ENCODE measurements around the gene OR10Z1. TPM values are rescaled to one million over a fixed set of nuclear protein-coding genes. Genes with fewer than 3 reads are reported as not detected.

The OR10Z1 gene
- total and polyA plus RNA-seq, 9 donors, result not detected

- Histone ChIP-seq H3K27ac (no peak overlapping the region), H3K36me3 (no peaks in the 10 kb centered on the region), H3K9me3 (no peaks in the 10 kb centered on the region), H3K27me3 (no peaks in the 10 kb centered on the region), H3K4me1 (ENCODE audit: insufficient read depth) (no peaks in the 10 kb centered on the region), H3K4me3 (no peak overlapping the region)
- TF ChIP-seq, protein P1, sequence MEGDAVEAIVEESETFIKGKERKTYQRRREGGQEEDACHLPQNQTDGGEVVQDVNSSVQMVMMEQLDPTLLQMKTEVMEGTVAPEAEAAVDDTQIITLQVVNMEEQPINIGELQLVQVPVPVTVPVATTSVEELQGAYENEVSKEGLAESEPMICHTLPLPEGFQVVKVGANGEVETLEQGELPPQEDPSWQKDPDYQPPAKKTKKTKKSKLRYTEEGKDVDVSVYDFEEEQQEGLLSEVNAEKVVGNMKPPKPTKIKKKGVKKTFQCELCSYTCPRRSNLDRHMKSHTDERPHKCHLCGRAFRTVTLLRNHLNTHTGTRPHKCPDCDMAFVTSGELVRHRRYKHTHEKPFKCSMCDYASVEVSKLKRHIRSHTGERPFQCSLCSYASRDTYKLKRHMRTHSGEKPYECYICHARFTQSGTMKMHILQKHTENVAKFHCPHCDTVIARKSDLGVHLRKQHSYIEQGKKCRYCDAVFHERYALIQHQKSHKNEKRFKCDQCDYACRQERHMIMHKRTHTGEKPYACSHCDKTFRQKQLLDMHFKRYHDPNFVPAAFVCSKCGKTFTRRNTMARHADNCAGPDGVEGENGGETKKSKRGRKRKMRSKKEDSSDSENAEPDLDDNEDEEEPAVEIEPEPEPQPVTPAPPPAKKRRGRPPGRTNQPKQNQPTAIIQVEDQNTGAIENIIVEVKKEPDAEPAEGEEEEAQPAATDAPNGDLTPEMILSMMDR (IDR thresholded peaks at IDR 0.05), result no peak
- no peak for TF ChIP-seq POLR2A (IDR thresholded peaks at IDR 0.05)
- no peak for TF ChIP-seq EP300 (IDR thresholded peaks at IDR 0.05)
- DNase-seq, result no peak
- intact Hi-C loops (cut with DNase I), result no loop called here
These were observed 44.0 kb downstream of the OR10Z1 start for GRCh38 chr1:158649052-158649451.

GRCh38 chr1:158652721-158653334, 47.8 kb downstream of the OR10Z1 start:
- intact Hi-C loops (cut with DNase I), result no loop called here
- H3K36me3 ChIP-seq, result no peaks in the 10 kb centered on the region
- no peak overlapping the region for H3K4me3 ChIP-seq
- no peaks in the 10 kb centered on the region for H3K27me3 ChIP-seq
- H3K4me1 ChIP-seq (ENCODE audit: insufficient read depth), result no peaks in the 10 kb centered on the region
- WGBS, 3 donors, result 88 to 91% (median 90%) methylated on average over 7 of the region's 7 CpGs
- no peak for DNase-seq
- H3K27ac ChIP-seq, result no peak overlapping the region
- no peaks in the 10 kb centered on the region for H3K9me3 ChIP-seq
- TF ChIP-seq POLR2A (IDR thresholded peaks at IDR 0.05) (no peak), EP300 (IDR thresholded peaks at IDR 0.05) (no peak)
- TF ChIP-seq, protein P1 (IDR thresholded peaks at IDR 0.05), result no peak

DNA sequence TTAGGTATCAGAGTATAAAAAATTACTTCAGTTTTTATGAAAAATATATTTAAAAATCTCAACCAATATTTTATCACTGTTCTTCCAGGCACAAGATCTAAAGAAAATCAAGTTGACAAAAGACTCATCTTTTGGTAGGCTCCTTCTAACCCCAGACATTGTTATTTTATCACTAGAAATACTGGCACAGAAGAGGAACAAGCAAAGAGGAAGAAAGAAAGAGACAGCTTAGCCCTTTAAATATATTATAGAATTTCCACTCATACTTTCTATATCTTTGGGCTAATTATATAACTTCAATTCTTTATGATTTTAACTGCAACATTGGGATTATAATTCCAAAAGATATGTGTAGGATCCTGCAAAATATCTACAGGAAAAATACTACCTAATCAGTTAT, 49.0 kb downstream of the OR10Z1 start:
- Histone ChIP-seq H3K4me3 (no peak overlapping the region), H3K27ac (no peak overlapping the region), H3K27me3 (no peaks in the 10 kb centered on the region), H3K36me3 (no peaks in the 10 kb centered on the region), H3K4me1 (ENCODE audit: insufficient read depth) (no peaks in the 10 kb centered on the region), H3K9me3 (no peaks in the 10 kb centered on the region)
- intact Hi-C loops (cut with DNase I), result no loop called here
- no peak for TF ChIP-seq POLR2A (IDR thresholded peaks at IDR 0.05)
- no peak for TF ChIP-seq EP300 (IDR thresholded peaks at IDR 0.05)
- TF ChIP-seq, protein P1 (IDR thresholded peaks at IDR 0.05), result no peak
- no peak for DNase-seq

- Histone ChIP-seq H3K36me3 (no peaks in the 10 kb centered on the region), H3K27me3 (no peaks in the 10 kb centered on the region), H3K4me3 (no peak overlapping the region), H3K9me3 (no peaks in the 10 kb centered on the region), H3K27ac (no peak overlapping the region), H3K4me1 (ENCODE audit: insufficient read depth) (no peaks in the 10 kb centered on the region)
- no peak for DNase-seq
- WGBS, 3 donors, result 75 to 83% (median 76%) methylated on average over 6 of the region's 6 CpGs
- intact Hi-C loops (cut with DNase I), result no loop called here
- TF ChIP-seq POLR2A (IDR thresholded peaks at IDR 0.05) (no peak), EP300 (IDR thresholded peaks at IDR 0.05) (no peak)
- TF ChIP-seq, protein P1 (IDR thresholded peaks at IDR 0.05), result no peak
These were observed 49.5 kb downstream of the OR10Z1 start for GRCh38 chr1:158654571-158654970.

Other genes with a start within 250 kb of the OR10Z1 start
- gene OR10T2, start 205.8 kb upstream of the OR10Z1 start, total RNA-seq, result not detected
- gene OR10T2, start 205.8 kb upstream of the OR10Z1 start, polyA plus RNA-seq, result not detected
- gene OR10K2, start 179.0 kb upstream of the OR10Z1 start, total RNA-seq, result not detected
- not detected for gene OR10K2, start 179.0 kb upstream of the OR10Z1 start, polyA plus RNA-seq
- gene OR10K1, start 143.4 kb upstream of the OR10Z1 start, total RNA-seq, result not detected
- not detected for gene OR10K1, start 143.4 kb upstream of the OR10Z1 start, polyA plus RNA-seq
- gene OR10R2, start 133.0 kb upstream of the OR10Z1 start, total RNA-seq, result not detected
- gene OR10R2, start 133.0 kb upstream of the OR10Z1 start, polyA plus RNA-seq, result not detected
- gene OR6Y1, start 50.9 kb upstream of the OR10Z1 start, total RNA-seq, result not detected
- not detected for gene OR6Y1, start 50.9 kb upstream of the OR10Z1 start, polyA plus RNA-seq
- gene OR6P1, start 34.7 kb upstream of the OR10Z1 start, total RNA-seq, result not detected
- not detected for gene OR6P1, start 34.7 kb upstream of the OR10Z1 start, polyA plus RNA-seq
- gene OR10X1, start 25.4 kb upstream of the OR10Z1 start, total RNA-seq, result not detected
- not detected for gene OR10X1, start 25.4 kb upstream of the OR10Z1 start, polyA plus RNA-seq
- gene SPTA1, start 81.4 kb downstream of the OR10Z1 start, total RNA-seq, result 1 to 10 TPM in 1 of 7 donors, under 1 TPM in 4, not detected in 2; 0.10 to 1.8 (median 0.23) TPM
- gene SPTA1, start 81.4 kb downstream of the OR10Z1 start, polyA plus RNA-seq, result under 1 TPM; 0.07 to 0.17 TPM
- gene OR6K2, start 95.4 kb downstream of the OR10Z1 start, total RNA-seq, result not detected
- gene OR6K2, start 95.4 kb downstream of the OR10Z1 start, polyA plus RNA-seq, result not detected
- gene OR6K3, start 115.5 kb downstream of the OR10Z1 start, total RNA-seq, result under 1 TPM in 1 of 7 donors, not detected in 6; 0.11 TPM
- gene OR6K3, start 115.5 kb downstream of the OR10Z1 start, polyA plus RNA-seq, result not detected
- gene OR6K6, start 149.5 kb downstream of the OR10Z1 start, total RNA-seq, result not detected
- gene OR6K6, start 149.5 kb downstream of the OR10Z1 start, polyA plus RNA-seq, result not detected
- gene OR6N1, start 166.9 kb downstream of the OR10Z1 start, total RNA-seq, result not detected
- not detected for gene OR6N1, start 166.9 kb downstream of the OR10Z1 start, polyA plus RNA-seq
- gene OR6N2, start 175.9 kb downstream of the OR10Z1 start, total RNA-seq, result not detected
- not detected for gene OR6N2, start 175.9 kb downstream of the OR10Z1 start, polyA plus RNA-seq
- gene MNDA, start 226.1 kb downstream of the OR10Z1 start, total RNA-seq, result 10 to 100 TPM in 1 of 7 donors, 1 to 10 TPM in 5, under 1 TPM in 1; 0.71 to 26.5 (median 2.8) TPM
- gene MNDA, start 226.1 kb downstream of the OR10Z1 start, polyA plus RNA-seq, result 1 to 10 TPM; 1.7 to 8.7 TPM

Data from ovary (tissue), 9 donors.